B cell (primary cell): ENCODE measurements around the gene LGI4. TPM values are rescaled to one million over a fixed set of nuclear protein-coding genes. Genes with fewer than 3 reads are reported as not detected.

Source experiments
- ATAC-seq: fragments of 200-7000 bp; cut with Tn5 transposase; one replicate; pipeline ENCODE4 v1.10.0; 2021; ENCODE audit warnings: low read depth, mild to moderate bottlenecking, moderate number of reproducible peaks, moderate library complexity
- CTCF ChIA-PET: fragments of 350-600 bp; sonication (Branson Sonifier 250); formaldehyde crosslinking; loops from one replicate; lab custom pipeline; 2021; ENCODE audit warnings: antibody characterized with exemption, inconsistent platforms; lab: Charles Lee
- POLR2A ChIA-PET: fragments of 350-600 bp; sonication (Branson Sonifier 250); formaldehyde crosslinking; loops from one replicate; lab custom pipeline; 2021; ENCODE audit warnings: antibody characterized with exemption; lab: Charles Lee
- DNase-seq: peaks from one replicate; pipeline ENCODE4 v3.0.0; 2013
- H2AFZ ChIP-seq: 2 replicates; pipeline ENCODE4 v1.6.1; 2012; ENCODE audit warnings: mild to moderate bottlenecking, low read depth, low read length; ENCODE audit not compliant: insufficient read depth, poor library complexity, severe bottlenecking
- H3K27ac ChIP-seq, 2 donors: 1 replicate in 1 of 2; 2 replicates in 1 of 2; pipeline ENCODE4 v1.5.1; 2012 to 2013; ENCODE audit warnings: low read length in 2 of 2, mild to moderate bottlenecking in 2 of 2, moderate library complexity in 1 of 2
- H3K27me3 ChIP-seq, 4 experiments: fragments of 200-600 bp in 1 of 4; sonication (generic) in 1 of 4; replicated peaks in 1 of 4; 1 replicate in 2 of 4; 2 replicates in 2 of 4; pipeline versions ENCODE4 v1.6.1 to v1.7.0; 2013 to 2016; ENCODE audit warnings: low read length in 3 of 4, mild to moderate bottlenecking in 2 of 4, mixed read lengths in 1 of 4, moderate library complexity in 1 of 4; ENCODE audit not compliant: insufficient read depth in 4 of 4, control insufficient read depth in 3 of 4; ENCODE audit errors: control extremely low read depth in 1 of 4
- H3K36me3 ChIP-seq, 2 experiments: replicated peaks in 1 of 2; 1 replicate in 1 of 2; 2 replicates in 1 of 2; pipeline versions ENCODE4 v1.6.1 to v1.7.1; 2013; ENCODE audit warnings: low read length in 1 of 2; ENCODE audit not compliant: insufficient read depth in 2 of 2, control insufficient read depth in 1 of 2; ENCODE audit errors: control extremely low read depth in 1 of 2, extremely low read depth in 1 of 2
- H3K4me1 ChIP-seq, 2 donors: fragments of 200-600 bp in 1 of 2; sonication (generic) in 1 of 2; 1 replicate in 1 of 2; 2 replicates in 1 of 2; pipeline versions ENCODE4 v1.5.1 to v1.6.1; 2013 to 2017; ENCODE audit warnings: low read length in 2 of 2; ENCODE audit not compliant: control insufficient read depth in 2 of 2, insufficient read depth in 2 of 2
- H3K4me2 ChIP-seq: replicated peaks from 2 replicates; pipeline ENCODE3; 2012; ENCODE audit warnings: mild to moderate bottlenecking, low read depth, low read length; ENCODE audit not compliant: poor library complexity, severe bottlenecking
- H3K4me3 ChIP-seq, 5 experiments: fragments of 200-600 bp in 1 of 5; sonication (generic) in 1 of 5; 1 replicate in 3 of 5; 2 replicates in 2 of 5; pipeline versions ENCODE4 v1.5.1 to v1.7.0; 2011 to 2016; ENCODE audit warnings: low read length in 4 of 5, mild to moderate bottlenecking in 4 of 5, low read depth in 2 of 5, control low read depth in 1 of 5, moderate library complexity in 1 of 5; ENCODE audit not compliant: insufficient read depth in 1 of 5; ENCODE audit errors: control extremely low read depth in 1 of 5, extremely low read depth in 1 of 5
- H3K79me2 ChIP-seq: fragments of 200-600 bp; sonication (generic); one replicate; pipeline ENCODE4 v1.6.0; 2016; ENCODE audit warnings: low read length; ENCODE audit not compliant: control insufficient read depth, insufficient read depth
- H3K9ac ChIP-seq: fragments of 200-600 bp; sonication (generic); 2 replicates; pipeline ENCODE4 v1.6.1; 2017; ENCODE audit warnings: mild to moderate bottlenecking, low read length, moderate library complexity
- H3K9me3 ChIP-seq, 3 donors: one replicate each; pipeline versions ENCODE4 v1.6.1 to v1.7.1; 2013; ENCODE audit warnings: low read length in 2 of 3; ENCODE audit not compliant: control insufficient read depth in 2 of 3, insufficient read depth in 1 of 3; ENCODE audit errors: control extremely low read depth in 1 of 3
- H4K20me1 ChIP-seq: 2 replicates; pipeline ENCODE4 v1.6.0; 2012; ENCODE audit warnings: mild to moderate bottlenecking, low read length; ENCODE audit not compliant: insufficient read depth, control insufficient read depth, poor library complexity, severe bottlenecking
- H3K27ac Mint-ChIP-seq: one replicate; pipeline ENCODE4 v1.8.0; 2021; ENCODE audit warnings: mixed read lengths
- H3K27me3 Mint-ChIP-seq: one replicate; pipeline ENCODE4 v1.8.0; 2021; ENCODE audit warnings: mixed read lengths
- H3K4me1 Mint-ChIP-seq: one replicate; pipeline ENCODE4 v1.8.0; 2021; ENCODE audit warnings: mixed read lengths
- H3K4me3 Mint-ChIP-seq: one replicate; pipeline ENCODE4 v1.8.0; 2021; ENCODE audit warnings: mixed read lengths
- H3K9me3 Mint-ChIP-seq: one replicate; pipeline ENCODE4 v1.8.0; 2022; ENCODE audit warnings: mixed read lengths; ENCODE audit not compliant: insufficient read depth
- EZH2 ChIP-seq: IDR thresholded peaks from 2 replicates; pipeline ENCODE4 v1.6.1; 2012; ENCODE audit warnings: borderline replicate concordance, low read depth, mild to moderate bottlenecking, moderate library complexity, low read length; ENCODE audit not compliant: insufficient read depth, poor library complexity, severe bottlenecking
- WGBS: methylation state at CpG from one replicate; pipeline ENCODE4 v1.1.5; 2013; ENCODE audit warnings: missing lambda C conversion rate; ENCODE audit not compliant: insufficient coverage; 5-methylcytosine and 5-hydroxymethylcytosine counted together
- intact Hi-C: fragments of 100-400 bp; cut with micrococcal nuclease; formaldehyde crosslinking; loops from one replicate; pipeline ENCODE4 v1.10.0; 2022
- polyA plus RNA-seq: library from polyadenylated mRNA; depleted of rRNA; stranded (reverse); fragments of >200 nt; gene quantifications from 2 replicates; pipeline ENCODE4 v1.2.3, GENCODE V29; 2012
- total RNA-seq, 2 donors: library from RNA; stranded (reverse); fragments of 120-200 nt in 1 of 2; gene quantifications; 1 replicate in 1 of 2; 2 replicates in 1 of 2; pipeline versions ENCODE4 v1.2.3 to v1.2.4, GENCODE V29; 2013 to 2022
- TF ChIP-seq, protein P1 (sequence below): fragments of 200-600 bp; IDR thresholded peaks from one replicate; pipeline ENCODE4 v1.8.0; 2022; ENCODE audit warnings: antibody characterized with exemption, mild to moderate bottlenecking

The LGI4 gene
- total and polyA plus RNA-seq, 2 donors (not counting 1 experiment from before 2014, with no cell fraction given) = 0.40 to 0.59 TPM

DNA sequence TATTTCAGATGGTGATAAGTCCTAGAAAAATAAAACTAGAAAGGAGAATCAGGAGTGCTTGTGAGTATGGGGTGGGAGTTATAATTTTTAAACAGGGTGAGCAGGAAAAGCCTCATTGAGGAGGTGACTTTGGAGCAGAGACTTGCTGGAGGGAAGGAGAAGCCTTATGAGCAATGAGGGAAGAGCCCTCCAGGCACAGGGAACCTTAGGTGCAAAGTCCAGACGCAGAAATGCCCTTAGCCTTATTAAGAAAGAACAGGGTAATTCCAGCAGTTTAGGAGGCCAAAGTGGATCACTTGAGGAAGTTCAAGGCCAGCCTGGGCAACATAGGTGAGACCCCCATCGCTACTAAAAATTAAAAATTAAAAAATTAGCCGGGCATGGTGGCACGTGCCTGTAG lies 40.2 kb downstream of the LGI4 start:
- H3K4me1 ChIP-seq = peaks cover 12 to 15% of the 10 kb centered on the region in 2 donors
- H3K27me3 ChIP-seq = no peaks in the 10 kb centered on the region
- ChIA-PET CTCF (no interaction called here), POLR2A (no interaction called here)
- Mint-ChIP-seq H3K27ac (no peak overlapping the region), H3K4me3 (no peak overlapping the region), H3K9me3 (no peaks in the 10 kb centered on the region), H3K27me3 (no peaks in the 10 kb centered on the region), H3K4me1 (peaks cover 8% of the 10 kb centered on the region)
- intact Hi-C loops = loop anchor here (5.0 kb wide), 1 partner anchor 37 kb away; no protein-coding TSS in a partner anchor
- H3K4me2 ChIP-seq = no peak overlapping the region
- 94% methylated on average over 3 of the region's 4 CpGs for WGBS
- no peak overlapping the region for H2AFZ ChIP-seq
- ATAC-seq (no peak), DNase-seq (no peak)
- H3K9ac ChIP-seq = no peak overlapping the region
- no peaks in the 10 kb centered on the region for H3K36me3 ChIP-seq
- H3K79me2 ChIP-seq = no peaks in the 10 kb centered on the region
- H3K27ac ChIP-seq = no peak overlapping the region
- TF ChIP-seq EZH2 = no peak
- TF ChIP-seq, protein P1, sequence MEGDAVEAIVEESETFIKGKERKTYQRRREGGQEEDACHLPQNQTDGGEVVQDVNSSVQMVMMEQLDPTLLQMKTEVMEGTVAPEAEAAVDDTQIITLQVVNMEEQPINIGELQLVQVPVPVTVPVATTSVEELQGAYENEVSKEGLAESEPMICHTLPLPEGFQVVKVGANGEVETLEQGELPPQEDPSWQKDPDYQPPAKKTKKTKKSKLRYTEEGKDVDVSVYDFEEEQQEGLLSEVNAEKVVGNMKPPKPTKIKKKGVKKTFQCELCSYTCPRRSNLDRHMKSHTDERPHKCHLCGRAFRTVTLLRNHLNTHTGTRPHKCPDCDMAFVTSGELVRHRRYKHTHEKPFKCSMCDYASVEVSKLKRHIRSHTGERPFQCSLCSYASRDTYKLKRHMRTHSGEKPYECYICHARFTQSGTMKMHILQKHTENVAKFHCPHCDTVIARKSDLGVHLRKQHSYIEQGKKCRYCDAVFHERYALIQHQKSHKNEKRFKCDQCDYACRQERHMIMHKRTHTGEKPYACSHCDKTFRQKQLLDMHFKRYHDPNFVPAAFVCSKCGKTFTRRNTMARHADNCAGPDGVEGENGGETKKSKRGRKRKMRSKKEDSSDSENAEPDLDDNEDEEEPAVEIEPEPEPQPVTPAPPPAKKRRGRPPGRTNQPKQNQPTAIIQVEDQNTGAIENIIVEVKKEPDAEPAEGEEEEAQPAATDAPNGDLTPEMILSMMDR = no peak
- H3K4me3 ChIP-seq = no peak overlapping the region
- H3K9me3 ChIP-seq = no peaks in the 10 kb centered on the region
- H4K20me1 ChIP-seq = no peaks in the 10 kb centered on the region

DNA sequence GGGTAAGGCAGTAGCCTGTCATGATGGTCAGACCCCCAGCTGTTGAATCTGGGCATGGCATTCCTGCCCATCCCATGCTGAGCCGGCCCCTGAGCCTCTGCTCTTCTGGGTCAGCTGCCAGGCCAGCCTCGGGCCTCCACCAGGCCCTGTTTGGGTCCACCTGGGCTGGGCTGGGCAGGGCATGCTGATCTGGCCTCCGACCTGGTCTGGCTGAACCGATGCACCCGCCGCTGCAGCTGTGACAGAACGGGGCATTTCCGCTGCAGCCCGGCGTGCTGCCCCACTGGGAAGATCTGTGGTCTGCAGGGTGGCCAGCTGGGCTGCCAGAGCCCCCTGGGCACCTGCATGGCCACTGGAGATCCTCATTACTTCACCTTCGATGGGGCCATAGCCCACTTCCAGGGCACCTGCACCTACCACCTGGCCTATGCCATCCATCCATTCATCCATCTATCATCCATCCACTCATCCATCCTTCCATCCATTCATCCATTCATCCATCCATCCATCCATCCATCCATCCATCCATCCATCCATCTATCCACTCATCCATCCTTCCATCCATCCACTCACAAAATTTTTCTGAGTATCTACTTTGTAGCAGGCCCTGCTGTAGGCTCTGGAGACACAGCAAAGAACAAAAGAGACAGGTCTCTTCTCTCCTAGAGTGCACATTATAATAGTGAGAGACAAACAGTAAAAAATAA lies 40.8 kb downstream of the LGI4 start:
- no peak overlapping the region for H3K9ac ChIP-seq
- H4K20me1 ChIP-seq = no peaks in the 10 kb centered on the region
- intact Hi-C loops = loop anchor here (5.0 kb wide), 1 partner anchor 37 kb away; no protein-coding TSS in a partner anchor
- WGBS = 81% methylated on average over 11 of the region's 11 CpGs
- Mint-ChIP-seq H3K27me3 (no peaks in the 10 kb centered on the region), H3K4me1 (peaks cover 8% of the 10 kb centered on the region), H3K4me3 (no peak overlapping the region), H3K9me3 (no peaks in the 10 kb centered on the region), H3K27ac (no peak overlapping the region)
- H3K9me3 ChIP-seq = no peaks in the 10 kb centered on the region
- DNase-seq = no peak
- no peak for ATAC-seq
- no peak overlapping the region for H2AFZ ChIP-seq
- H3K4me3 ChIP-seq = no peak overlapping the region
- H3K36me3 ChIP-seq = no peaks in the 10 kb centered on the region
- H3K27me3 ChIP-seq = no peaks in the 10 kb centered on the region
- no peak overlapping the region for H3K4me2 ChIP-seq
- no peak overlapping the region for H3K27ac ChIP-seq
- TF ChIP-seq, protein P1 = no peak
- TF ChIP-seq EZH2 = no peak
- H3K4me1 ChIP-seq = peaks cover 16 to 17% of the 10 kb centered on the region in 2 donors
- ChIA-PET POLR2A (no interaction called here), CTCF (interaction anchor here (0.7 to 14.9 kb wide), 3 partner anchors 28 to 56 kb away, joined by 3 to 192 read pairs (median 7); no protein-coding TSS in a partner anchor)
- no peaks in the 10 kb centered on the region for H3K79me2 ChIP-seq
